ENCODE measurements around the gene SSTR3. TPM values are rescaled to one million over a fixed set of nuclear protein-coding genes. Genes with fewer than 3 reads are reported as not detected.
A peak's percentile ranks its signal among the peaks of the same experiment; 100 is the strongest.

SSTR3 gene
- total and polyA plus RNA-seq, 9 of the 15 experiments (the other 6 are each of a cell fraction or from before 2014, with no cell fraction given), result 0.03 TPM; not detected in 8

- TF ChIP-seq AFF4 (CRISPR knock-in tag; IDR thresholded peaks at IDR 0.05) (0 out of 2 replicates have a peak, but pooled peaks have one; percentile 72), XRCC3 (IDR thresholded peaks at IDR 0.05) (no peak), SAP30 (IDR thresholded peaks at IDR 0.05; ENCODE audit: borderline replicate concordance, insufficient read depth, low read depth, low read length, poor library complexity, severe bottlenecking) (no peak), E2F8 (IDR thresholded peaks at IDR 0.05; ENCODE audit: low read depth, partially characterized antibody) (no peak), SMARCB1 (IDR thresholded peaks at IDR 0.05; ENCODE audit: insufficient read length, low read depth) (no peak), GTF3C2 (IDR thresholded peaks at IDR 0.05; ENCODE audit: borderline replicate concordance, extremely low read depth, insufficient read length) (no peak), JUNB (CRISPR knock-in tag; conservative IDR thresholded peaks at IDR 0.05) (no peak), EP400 (IDR thresholded peaks at IDR 0.05) (peak; percentile 86), SNAPC5 (CRISPR knock-in tag; IDR thresholded peaks at IDR 0.05) (no peak), HNRNPUL1 (IDR thresholded peaks at IDR 0.05; ENCODE audit: low read length) (no peak), POLR2H (tag; IDR thresholded peaks at IDR 0.05; ENCODE audit: low read depth) (peak; percentile 89), HMBOX1 (IDR thresholded peaks at IDR 0.05) (no peak), ZNF133 (CRISPR knock-in tag; IDR thresholded peaks at IDR 0.05) (no peak), NBN (IDR thresholded peaks at IDR 0.05; ENCODE audit: low read depth) (no peak), ILF3 (IDR thresholded peaks at IDR 0.05; ENCODE audit: borderline replicate concordance) (no peak), TAF9B (IDR thresholded peaks at IDR 0.05; ENCODE audit: partially characterized antibody) (no peak), ZNF444 (CRISPR knock-in tag; IDR thresholded peaks at IDR 0.05) (no peak)
Measured at GRCh38 chr22:37199103-37199759, 13.0 kb downstream of the SSTR3 start (continued).

Measured in K562 (cell line).